B cell (primary cell): ENCODE results near the gene DEAF1. TPM values are rescaled to one million over a fixed set of nuclear protein-coding genes. Genes with fewer than 3 reads are reported as not detected.

ENCODE experiments used
- ATAC-seq: fragments of 200-7000 bp; cut with Tn5 transposase; one replicate; pipeline ENCODE4 v1.10.0; 2021; ENCODE audit warnings: low read depth, mild to moderate bottlenecking, moderate number of reproducible peaks, moderate library complexity
- CTCF ChIA-PET: fragments of 350-600 bp; sonication (Branson Sonifier 250); formaldehyde crosslinking; loops from one replicate; lab custom pipeline; 2021; ENCODE audit warnings: antibody characterized with exemption, inconsistent platforms; lab: Charles Lee
- POLR2A ChIA-PET: fragments of 350-600 bp; sonication (Branson Sonifier 250); formaldehyde crosslinking; loops from one replicate; lab custom pipeline; 2021; ENCODE audit warnings: antibody characterized with exemption; lab: Charles Lee
- DNase-seq: peaks from one replicate; pipeline ENCODE4 v3.0.0; 2013
- H2AFZ ChIP-seq: 2 replicates; pipeline ENCODE4 v1.6.1; 2012; ENCODE audit warnings: mild to moderate bottlenecking, low read depth, low read length; ENCODE audit not compliant: insufficient read depth, poor library complexity, severe bottlenecking
- H3K27ac ChIP-seq, 2 donors: 1 replicate in 1 of 2; 2 replicates in 1 of 2; pipeline ENCODE4 v1.5.1; 2012 to 2013; ENCODE audit warnings: low read length in 2 of 2, mild to moderate bottlenecking in 2 of 2, moderate library complexity in 1 of 2
- H3K27me3 ChIP-seq, 4 experiments: fragments of 200-600 bp in 1 of 4; sonication (generic) in 1 of 4; replicated peaks in 1 of 4; 1 replicate in 2 of 4; 2 replicates in 2 of 4; pipeline versions ENCODE4 v1.6.1 to v1.7.0; 2013 to 2016; ENCODE audit warnings: low read length in 3 of 4, mild to moderate bottlenecking in 2 of 4, mixed read lengths in 1 of 4, moderate library complexity in 1 of 4; ENCODE audit not compliant: insufficient read depth in 4 of 4, control insufficient read depth in 3 of 4; ENCODE audit errors: control extremely low read depth in 1 of 4
- H3K36me3 ChIP-seq, 2 experiments: replicated peaks in 1 of 2; 1 replicate in 1 of 2; 2 replicates in 1 of 2; pipeline versions ENCODE4 v1.6.1 to v1.7.1; 2013; ENCODE audit warnings: low read length in 1 of 2; ENCODE audit not compliant: insufficient read depth in 2 of 2, control insufficient read depth in 1 of 2; ENCODE audit errors: control extremely low read depth in 1 of 2, extremely low read depth in 1 of 2
- H3K4me1 ChIP-seq, 2 donors: fragments of 200-600 bp in 1 of 2; sonication (generic) in 1 of 2; 1 replicate in 1 of 2; 2 replicates in 1 of 2; pipeline versions ENCODE4 v1.5.1 to v1.6.1; 2013 to 2017; ENCODE audit warnings: low read length in 2 of 2; ENCODE audit not compliant: control insufficient read depth in 2 of 2, insufficient read depth in 2 of 2
- H3K4me2 ChIP-seq: replicated peaks from 2 replicates; pipeline ENCODE3; 2012; ENCODE audit warnings: mild to moderate bottlenecking, low read depth, low read length; ENCODE audit not compliant: poor library complexity, severe bottlenecking
- H3K4me3 ChIP-seq, 5 experiments: fragments of 200-600 bp in 1 of 5; sonication (generic) in 1 of 5; 1 replicate in 3 of 5; 2 replicates in 2 of 5; pipeline versions ENCODE4 v1.5.1 to v1.7.0; 2011 to 2016; ENCODE audit warnings: low read length in 4 of 5, mild to moderate bottlenecking in 4 of 5, low read depth in 2 of 5, control low read depth in 1 of 5, moderate library complexity in 1 of 5; ENCODE audit not compliant: insufficient read depth in 1 of 5; ENCODE audit errors: control extremely low read depth in 1 of 5, extremely low read depth in 1 of 5
- H3K79me2 ChIP-seq: fragments of 200-600 bp; sonication (generic); one replicate; pipeline ENCODE4 v1.6.0; 2016; ENCODE audit warnings: low read length; ENCODE audit not compliant: control insufficient read depth, insufficient read depth
- H3K9ac ChIP-seq: fragments of 200-600 bp; sonication (generic); 2 replicates; pipeline ENCODE4 v1.6.1; 2017; ENCODE audit warnings: mild to moderate bottlenecking, low read length, moderate library complexity
- H3K9me3 ChIP-seq, 3 donors: one replicate each; pipeline versions ENCODE4 v1.6.1 to v1.7.1; 2013; ENCODE audit warnings: low read length in 2 of 3; ENCODE audit not compliant: control insufficient read depth in 2 of 3, insufficient read depth in 1 of 3; ENCODE audit errors: control extremely low read depth in 1 of 3
- H4K20me1 ChIP-seq: 2 replicates; pipeline ENCODE4 v1.6.0; 2012; ENCODE audit warnings: mild to moderate bottlenecking, low read length; ENCODE audit not compliant: insufficient read depth, control insufficient read depth, poor library complexity, severe bottlenecking
- H3K27ac Mint-ChIP-seq: one replicate; pipeline ENCODE4 v1.8.0; 2021; ENCODE audit warnings: mixed read lengths
- H3K27me3 Mint-ChIP-seq: one replicate; pipeline ENCODE4 v1.8.0; 2021; ENCODE audit warnings: mixed read lengths
- H3K4me1 Mint-ChIP-seq: one replicate; pipeline ENCODE4 v1.8.0; 2021; ENCODE audit warnings: mixed read lengths
- H3K4me3 Mint-ChIP-seq: one replicate; pipeline ENCODE4 v1.8.0; 2021; ENCODE audit warnings: mixed read lengths
- H3K9me3 Mint-ChIP-seq: one replicate; pipeline ENCODE4 v1.8.0; 2022; ENCODE audit warnings: mixed read lengths; ENCODE audit not compliant: insufficient read depth
- CTCF ChIP-seq: fragments of 200-600 bp; IDR thresholded peaks from one replicate; pipeline ENCODE4 v1.8.0; 2022; ENCODE audit warnings: antibody characterized with exemption, mild to moderate bottlenecking
- EZH2 ChIP-seq: IDR thresholded peaks from 2 replicates; pipeline ENCODE4 v1.6.1; 2012; ENCODE audit warnings: borderline replicate concordance, low read depth, mild to moderate bottlenecking, moderate library complexity, low read length; ENCODE audit not compliant: insufficient read depth, poor library complexity, severe bottlenecking
- WGBS: methylation state at CpG from one replicate; pipeline ENCODE4 v1.1.5; 2013; ENCODE audit warnings: missing lambda C conversion rate; ENCODE audit not compliant: insufficient coverage; 5-methylcytosine and 5-hydroxymethylcytosine counted together
- intact Hi-C: fragments of 100-400 bp; cut with micrococcal nuclease; formaldehyde crosslinking; loops from one replicate; pipeline ENCODE4 v1.10.0; 2022
- polyA plus RNA-seq: library from polyadenylated mRNA; depleted of rRNA; stranded (reverse); fragments of >200 nt; gene quantifications from 2 replicates; pipeline ENCODE4 v1.2.3, GENCODE V29; 2012
- total RNA-seq, 2 donors: library from RNA; stranded (reverse); fragments of 120-200 nt in 1 of 2; gene quantifications; 1 replicate in 1 of 2; 2 replicates in 1 of 2; pipeline versions ENCODE4 v1.2.3 to v1.2.4, GENCODE V29; 2013 to 2022

The DEAF1 gene
- total and polyA plus RNA-seq, 2 donors (not counting 1 experiment from before 2014, with no cell fraction given) = 31.8 to 53.6 TPM

GRCh38 chr11:687751-688150 lies 7.3 kb downstream of the DEAF1 start:
- H3K9me3 Mint-ChIP-seq = no peaks in the 10 kb centered on the region
- Histone ChIP-seq H3K79me2 (peaks cover 30% of the 10 kb centered on the region), H2AFZ (no peak overlapping the region), H4K20me1 (peaks cover 27% of the 10 kb centered on the region), H3K27ac (no peak overlapping the region), H3K9ac (no peak overlapping the region), H3K9me3 (peaks cover 0 to 1% (median 0%) of the 10 kb centered on the region in 3 donors), H3K4me3 (no peak overlapping the region), H3K4me2 (no peak overlapping the region), H3K4me1 (no peaks in the 10 kb centered on the region), H3K36me3 (peaks cover 0 to 53% of the 10 kb centered on the region in 2 experiments), H3K27me3 (no peaks in the 10 kb centered on the region)
- no peak overlapping the region for H3K27ac Mint-ChIP-seq
- 96% methylated on average over 6 of the region's 13 CpGs for WGBS
- ChIA-PET POLR2A (no interaction called here), CTCF (no interaction called here)
- DNase-seq = no peak
- no peaks in the 10 kb centered on the region for H3K27me3 Mint-ChIP-seq
- no peak for TF ChIP-seq EZH2
- no peak for TF ChIP-seq CTCF
- intact Hi-C loops = no loop called here
- no peak overlapping the region for H3K4me3 Mint-ChIP-seq
- H3K4me1 Mint-ChIP-seq = peaks cover 12% of the 10 kb centered on the region
- no peak for ATAC-seq

DNA sequence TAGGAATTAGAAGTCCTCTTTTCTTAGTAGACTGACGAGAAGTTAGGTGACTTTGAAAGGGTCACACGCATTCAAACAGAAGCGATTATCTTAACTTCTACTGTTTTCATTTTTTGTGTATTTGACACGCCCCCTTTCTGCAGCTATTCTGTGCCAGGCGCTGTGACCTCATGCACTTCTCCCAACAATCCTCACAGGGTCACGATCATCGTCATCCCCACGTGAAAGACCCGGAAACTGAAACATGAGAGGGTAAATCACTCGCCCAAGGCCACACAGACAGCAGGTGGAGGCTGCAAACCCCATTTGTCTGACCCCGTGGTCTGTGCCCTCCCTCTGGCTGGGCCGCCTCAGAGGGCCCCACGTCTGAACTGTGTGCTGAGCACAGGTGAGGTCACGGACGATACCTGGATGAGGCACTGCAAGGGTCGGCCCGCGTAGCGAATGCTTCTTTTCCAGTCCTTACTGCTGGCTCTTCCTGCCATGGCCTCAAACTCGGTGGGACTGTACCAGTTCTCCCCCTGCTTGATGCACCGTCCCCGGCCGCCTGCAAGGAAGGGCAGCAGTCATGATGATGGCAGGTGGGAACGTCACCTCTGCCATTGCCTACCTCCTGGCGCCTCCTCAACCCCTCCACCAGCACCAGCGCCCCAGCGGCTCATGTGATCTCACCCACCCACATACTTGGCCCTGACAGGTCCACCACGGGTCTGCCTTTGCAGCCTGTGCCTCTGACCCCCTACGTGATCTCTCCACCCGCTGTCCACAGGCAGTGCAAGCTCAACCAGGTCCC lies 8.4 kb downstream of the DEAF1 start:
- no peaks in the 10 kb centered on the region for H3K9me3 Mint-ChIP-seq
- Histone ChIP-seq H3K4me3 (no peak overlapping the region), H2AFZ (no peak overlapping the region), H3K4me2 (no peak overlapping the region), H3K27ac (no peak overlapping the region), H3K36me3 (peaks cover 0 to 62% of the 10 kb centered on the region in 2 experiments), H3K27me3 (no peaks in the 10 kb centered on the region), H3K79me2 (peaks cover 21% of the 10 kb centered on the region), H3K9me3 (peaks cover 0 to 11% (median 0%) of the 10 kb centered on the region in 3 donors), H4K20me1 (peaks cover 16% of the 10 kb centered on the region), H3K4me1 (no peaks in the 10 kb centered on the region), H3K9ac (no peak overlapping the region)
- no peak overlapping the region for H3K27ac Mint-ChIP-seq
- H3K4me3 Mint-ChIP-seq = no peak overlapping the region
- intact Hi-C loops = no loop called here
- ATAC-seq (no peak), DNase-seq (no peak)
- no peaks in the 10 kb centered on the region for H3K27me3 Mint-ChIP-seq
- WGBS = 95% methylated on average over 29 of the region's 30 CpGs
- TF ChIP-seq CTCF (no peak), EZH2 (no peak)
- ChIA-PET POLR2A (no interaction called here), CTCF (no interaction called here)
- H3K4me1 Mint-ChIP-seq = peaks cover 5% of the 10 kb centered on the region
